MM.1S (cell line): ENCODE measurements around the gene CFH.
"Not testable (repeated sequence)": the region's sequence is repeated elsewhere in the genome, so short reads cannot be mapped to it uniquely, and the experiment has no call there.

ENCODE experiments used
- DNase-seq: peaks from one replicate; pipeline ENCODE4 v3.0.0-alpha.2; 2015
- H2AFZ ChIP-seq: fragments of 300-600 bp; sonication (generic); 2 replicates; pipeline ENCODE4 v1.6.0; 2016; ENCODE audit warnings: antibody characterized with exemption, low read length
- H3F3A ChIP-seq: fragments of 300-600 bp; sonication (generic); 2 replicates; pipeline ENCODE4 v1.6.1; 2016; ENCODE audit warnings: mild to moderate bottlenecking, antibody characterized with exemption, low read length, moderate library complexity, mixed read lengths; ENCODE audit not compliant: insufficient read depth
- H3K27ac ChIP-seq: fragments of 300-600 bp; sonication (generic); 2 replicates; pipeline ENCODE4 v1.5.1; 2016; ENCODE audit warnings: mild to moderate bottlenecking, low read length
- H3K27me3 ChIP-seq: fragments of 300-600 bp; sonication (generic); replicated peaks from 2 replicates; pipeline ENCODE4 v1.6.0; 2016; ENCODE audit warnings: low read length; ENCODE audit not compliant: insufficient read depth
- H3K36me3 ChIP-seq: fragments of 300-600 bp; sonication (generic); replicated peaks from 2 replicates; pipeline ENCODE4 v1.6.1; 2016; ENCODE audit warnings: mild to moderate bottlenecking, low read length, mixed read lengths; ENCODE audit not compliant: insufficient read depth
- H3K4me1 ChIP-seq: fragments of 300-600 bp; sonication (generic); 2 replicates; pipeline ENCODE4 v1.6.1; 2016; ENCODE audit warnings: low read length, mixed read lengths
- H3K4me2 ChIP-seq: fragments of 300-600 bp; sonication (generic); 2 replicates; pipeline ENCODE4 v1.6.0; 2016; ENCODE audit warnings: low read depth, low read length
- H3K4me3 ChIP-seq: fragments of 300-600 bp; sonication (generic); 2 replicates; pipeline ENCODE4 v1.5.1; 2016; ENCODE audit warnings: low read length, mixed read lengths
- H3K79me2 ChIP-seq: fragments of 300-600 bp; sonication (generic); 2 replicates; pipeline ENCODE4 v1.6.1; 2016; ENCODE audit warnings: mixed run types, low read length, mixed read lengths
- H3K9ac ChIP-seq: fragments of 300-600 bp; sonication (generic); 2 replicates; pipeline ENCODE4 v1.6.1; 2016; ENCODE audit warnings: low read length, mixed read lengths
- H3K9me2 ChIP-seq: fragments of 300-600 bp; sonication (generic); replicated peaks from 2 replicates; pipeline ENCODE4 v1.6.1; 2016; ENCODE audit warnings: mild to moderate bottlenecking, low read length, mixed read lengths; ENCODE audit not compliant: insufficient read depth
- H3K9me3 ChIP-seq: fragments of 300-600 bp; sonication (generic); replicated peaks from 2 replicates; pipeline ENCODE4 v1.6.1; 2016; ENCODE audit warnings: mild to moderate bottlenecking, low read length, mixed read lengths; ENCODE audit not compliant: insufficient read depth
- H4K20me1 ChIP-seq: fragments of 300-600 bp; sonication (generic); 2 replicates; pipeline ENCODE4 v1.6.1; 2016; ENCODE audit warnings: mild to moderate bottlenecking, low read length, moderate library complexity, mixed read lengths; ENCODE audit not compliant: insufficient read depth
- EZH2 ChIP-seq: fragments of 300-600 bp; sonication (generic); optimal IDR thresholded peaks from 2 replicates; pipeline ENCODE3; 2017; ENCODE audit warnings: low read depth, mild to moderate bottlenecking, antibody characterized with exemption, low read length, mixed read lengths
- EZH2phosphoT487 ChIP-seq: fragments of 300-600 bp; sonication (generic); IDR thresholded peaks from 2 replicates; pipeline ENCODE4 v1.6.1; 2018; ENCODE audit warnings: antibody characterized with exemption, low read length
- TF ChIP-seq, protein P1 (sequence below): fragments of 300-600 bp; sonication (generic); IDR thresholded peaks from 2 replicates; pipeline ENCODE4 v1.5.1; 2016; ENCODE audit warnings: antibody characterized with exemption, low read length, mixed read lengths

The CFH gene

DNA sequence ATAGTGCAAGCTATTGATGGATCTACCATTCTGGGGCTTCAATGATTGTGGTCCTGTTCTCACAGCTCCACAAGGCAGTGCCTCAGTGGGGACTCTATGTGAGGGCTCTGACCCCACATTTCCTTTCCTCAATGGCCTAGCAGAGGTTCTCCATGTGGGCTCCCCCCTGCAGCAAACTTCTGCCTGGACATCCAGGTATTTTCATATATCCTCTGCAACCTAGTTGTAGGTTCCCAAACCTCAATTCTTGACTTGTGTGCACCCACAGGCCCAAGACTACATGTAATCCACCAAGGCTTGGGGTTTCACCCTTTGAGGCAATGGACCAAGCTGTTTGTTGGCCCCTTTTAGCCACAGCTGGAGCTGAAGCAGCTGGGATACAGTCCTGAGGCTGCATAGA lies 86.9 kb downstream of the CFH start:
- no peak for DNase-seq
- H3K9me3 ChIP-seq: no peaks in the 10 kb centered on the region
- H3K9me2 ChIP-seq: no peaks in the 10 kb centered on the region
- H3K4me2 ChIP-seq: no peak overlapping the region
- no peaks in the 10 kb centered on the region for H3K27me3 ChIP-seq
- H3K79me2 ChIP-seq: no peaks in the 10 kb centered on the region
- H2AFZ ChIP-seq: no peak overlapping the region
- H3K4me1 ChIP-seq: no peaks in the 10 kb centered on the region
- TF ChIP-seq EZH2phosphoT487: no peak
- TF ChIP-seq, protein P1, sequence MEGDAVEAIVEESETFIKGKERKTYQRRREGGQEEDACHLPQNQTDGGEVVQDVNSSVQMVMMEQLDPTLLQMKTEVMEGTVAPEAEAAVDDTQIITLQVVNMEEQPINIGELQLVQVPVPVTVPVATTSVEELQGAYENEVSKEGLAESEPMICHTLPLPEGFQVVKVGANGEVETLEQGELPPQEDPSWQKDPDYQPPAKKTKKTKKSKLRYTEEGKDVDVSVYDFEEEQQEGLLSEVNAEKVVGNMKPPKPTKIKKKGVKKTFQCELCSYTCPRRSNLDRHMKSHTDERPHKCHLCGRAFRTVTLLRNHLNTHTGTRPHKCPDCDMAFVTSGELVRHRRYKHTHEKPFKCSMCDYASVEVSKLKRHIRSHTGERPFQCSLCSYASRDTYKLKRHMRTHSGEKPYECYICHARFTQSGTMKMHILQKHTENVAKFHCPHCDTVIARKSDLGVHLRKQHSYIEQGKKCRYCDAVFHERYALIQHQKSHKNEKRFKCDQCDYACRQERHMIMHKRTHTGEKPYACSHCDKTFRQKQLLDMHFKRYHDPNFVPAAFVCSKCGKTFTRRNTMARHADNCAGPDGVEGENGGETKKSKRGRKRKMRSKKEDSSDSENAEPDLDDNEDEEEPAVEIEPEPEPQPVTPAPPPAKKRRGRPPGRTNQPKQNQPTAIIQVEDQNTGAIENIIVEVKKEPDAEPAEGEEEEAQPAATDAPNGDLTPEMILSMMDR: no peak
- no peak for TF ChIP-seq EZH2
- no peak overlapping the region for H3K27ac ChIP-seq
- no peaks in the 10 kb centered on the region for H3F3A ChIP-seq
- H3K9ac ChIP-seq: no peak overlapping the region
- H4K20me1 ChIP-seq: no peaks in the 10 kb centered on the region
- no peaks in the 10 kb centered on the region for H3K36me3 ChIP-seq
- no peak overlapping the region for H3K4me3 ChIP-seq

DNA sequence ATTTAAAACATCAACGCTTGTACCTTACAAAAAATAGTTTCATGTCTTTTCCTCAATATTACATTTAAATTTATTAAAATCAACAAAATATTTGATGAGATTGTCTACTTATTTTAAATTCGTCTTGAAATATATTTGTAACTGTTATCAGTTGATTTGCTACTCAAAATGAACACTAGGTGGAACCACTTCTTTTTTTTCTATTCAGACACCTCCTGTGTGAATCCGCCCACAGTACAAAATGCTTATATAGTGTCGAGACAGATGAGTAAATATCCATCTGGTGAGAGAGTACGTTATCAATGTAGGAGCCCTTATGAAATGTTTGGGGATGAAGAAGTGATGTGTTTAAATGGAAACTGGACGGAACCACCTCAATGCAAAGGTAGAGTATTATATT lies 91.4 kb downstream of the CFH start:
- H3K4me1 ChIP-seq, H3K9me3 ChIP-seq, H3K36me3 ChIP-seq, H3K9ac ChIP-seq, H3K4me2 ChIP-seq, H3K9me2 ChIP-seq, H3K27ac ChIP-seq, H3K27me3 ChIP-seq, H2AFZ ChIP-seq, H3K4me3 ChIP-seq, H3K79me2 ChIP-seq, H4K20me1 ChIP-seq, H3F3A ChIP-seq: not testable (repeated sequence)
- TF ChIP-seq, protein P1: peak; percentile 45
- DNase-seq: peak; percentile 65

DNA sequence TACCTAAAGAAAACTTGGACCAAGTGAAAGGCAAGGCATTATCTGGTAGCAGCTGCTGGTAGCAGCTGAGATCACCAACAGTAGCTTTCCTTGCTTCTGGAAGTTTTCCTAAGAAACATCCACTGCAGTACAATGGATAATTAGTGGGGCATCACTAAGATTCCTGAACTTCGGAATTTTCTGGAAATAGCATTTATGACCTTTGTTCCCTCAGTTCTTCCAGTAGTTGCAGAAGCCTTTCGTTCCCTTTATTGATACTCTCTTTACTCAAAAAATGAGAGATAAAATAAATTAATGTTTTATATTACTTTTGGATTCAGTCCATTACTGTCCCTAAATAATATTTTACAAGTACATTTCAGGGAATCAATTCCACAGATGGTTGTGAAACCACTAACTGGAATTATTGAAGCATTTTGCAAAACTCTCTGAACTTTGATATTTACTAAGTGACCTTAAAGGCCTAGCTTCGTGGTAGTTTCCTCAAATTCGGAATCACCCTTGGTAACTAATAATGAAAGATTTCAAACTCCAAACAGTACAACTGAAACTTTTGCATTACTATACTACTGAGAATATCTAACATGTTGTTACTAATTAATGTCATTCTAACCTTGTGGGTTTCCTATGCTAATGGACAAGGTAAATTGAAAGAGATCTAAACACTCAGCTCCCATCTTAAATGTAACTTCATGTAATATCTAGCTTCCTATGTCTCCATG lies 113.3 kb downstream of the CFH start:
- H3F3A ChIP-seq, DNase-seq: not testable (repeated sequence)

DNA sequence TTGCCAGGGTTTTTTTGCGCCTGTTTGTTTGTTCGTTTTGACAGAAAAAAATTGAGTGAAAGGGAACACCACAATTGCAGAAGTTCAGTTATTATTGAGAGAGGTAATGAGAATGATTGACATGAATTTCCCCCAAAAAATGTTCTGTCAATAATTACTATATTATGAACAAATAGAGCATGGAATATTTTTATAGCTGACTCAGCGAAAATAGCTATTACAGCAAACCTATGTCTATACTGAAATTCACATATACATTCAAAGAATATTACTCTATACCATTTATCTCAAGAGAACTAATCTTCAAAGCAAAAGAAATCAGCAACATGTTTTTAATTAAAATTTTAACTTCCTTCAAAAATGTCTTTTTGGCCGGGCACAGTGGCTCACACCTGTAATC lies 118.0 kb downstream of the CFH start:
- H3K9ac ChIP-seq: not testable (repeated sequence)

More for the DNA sequence above, 113.3 kb downstream of the CFH start:
- not testable (repeated sequence) for H3K9ac ChIP-seq, H3K27ac ChIP-seq, H3K4me2 ChIP-seq, H3K9me3 ChIP-seq, H3K36me3 ChIP-seq, H3K27me3 ChIP-seq, H3K4me3 ChIP-seq, H3K9me2 ChIP-seq, H2AFZ ChIP-seq, H4K20me1 ChIP-seq, H3K79me2 ChIP-seq, H3K4me1 ChIP-seq

More for the DNA sequence above, 118.0 kb downstream of the CFH start:
- not testable (repeated sequence) for H3F3A ChIP-seq, DNase-seq, H4K20me1 ChIP-seq, H3K9me2 ChIP-seq, H3K79me2 ChIP-seq, H3K36me3 ChIP-seq, H3K27me3 ChIP-seq, H3K27ac ChIP-seq, H2AFZ ChIP-seq, H3K9me3 ChIP-seq, H3K4me1 ChIP-seq, H3K4me3 ChIP-seq, H3K4me2 ChIP-seq
